HTERT RPE-1 (cell line): ENCODE measurements around the gene MSI2.

Experiments
- in situ Hi-C: fragments of 300-500 bp; cut with MboI; formaldehyde crosslinking; loops from 4 replicates; pipeline ENCODE4 v1.14.3; 2020; ENCODE audit warnings: low sequenced_read_pairs

MSI2 gene

GRCh38 chr17:57544834-57545463, 288.6 kb downstream of the MSI2 start:
- in situ Hi-C loops, result no loop called here

GRCh38 chr17:57545731-57546342, 289.5 kb downstream of the MSI2 start:
- in situ Hi-C loops, result no loop called here

GRCh38 chr17:57548421-57549410, 292.4 kb downstream of the MSI2 start:
- in situ Hi-C loops, result no loop called here

- in situ Hi-C loops, result no loop called here
These were observed 293.1 kb downstream of the MSI2 start for GRCh38 chr17:57549468-57549867.

- in situ Hi-C loops, result no loop called here
These were observed 293.7 kb downstream of the MSI2 start for GRCh38 chr17:57550016-57550415.

GRCh38 chr17:57550668-57551315, 294.5 kb downstream of the MSI2 start:
- in situ Hi-C loops, result no loop called here

- in situ Hi-C loops, result no loop called here
These were observed 295.2 kb downstream of the MSI2 start for GRCh38 chr17:57551321-57552079.

- in situ Hi-C loops, result no loop called here
These were observed 295.8 kb downstream of the MSI2 start for GRCh38 chr17:57552114-57552624.

GRCh38 chr17:57553526-57553925, 297.2 kb downstream of the MSI2 start:
- in situ Hi-C loops, result no loop called here

GRCh38 chr17:57553991-57554825, 297.9 kb downstream of the MSI2 start:
- in situ Hi-C loops, result no loop called here

- in situ Hi-C loops, result no loop called here
These were observed 298.7 kb downstream of the MSI2 start for GRCh38 chr17:57554826-57555635.

- in situ Hi-C loops, result no loop called here
These were observed 299.4 kb downstream of the MSI2 start for GRCh38 chr17:57555636-57556175.

- in situ Hi-C loops, result no loop called here
These were observed 300.0 kb downstream of the MSI2 start for GRCh38 chr17:57556320-57556719.

- in situ Hi-C loops, result no loop called here
These were observed 300.7 kb downstream of the MSI2 start for GRCh38 chr17:57556977-57557376.

- in situ Hi-C loops, result no loop called here
These were observed 301.1 kb downstream of the MSI2 start for GRCh38 chr17:57557416-57557815.

- in situ Hi-C loops, result no loop called here
These were observed 301.7 kb downstream of the MSI2 start for GRCh38 chr17:57557834-57558681.

- in situ Hi-C loops, result no loop called here
These were observed 302.9 kb downstream of the MSI2 start for GRCh38 chr17:57559226-57559625.
